ENCODE measurements around the gene MEIS1.
"Not testable (repeated sequence)": the region's sequence is repeated elsewhere in the genome, so short reads cannot be mapped to it uniquely, and the experiment has no call there.

Gene MEIS1

DNA sequence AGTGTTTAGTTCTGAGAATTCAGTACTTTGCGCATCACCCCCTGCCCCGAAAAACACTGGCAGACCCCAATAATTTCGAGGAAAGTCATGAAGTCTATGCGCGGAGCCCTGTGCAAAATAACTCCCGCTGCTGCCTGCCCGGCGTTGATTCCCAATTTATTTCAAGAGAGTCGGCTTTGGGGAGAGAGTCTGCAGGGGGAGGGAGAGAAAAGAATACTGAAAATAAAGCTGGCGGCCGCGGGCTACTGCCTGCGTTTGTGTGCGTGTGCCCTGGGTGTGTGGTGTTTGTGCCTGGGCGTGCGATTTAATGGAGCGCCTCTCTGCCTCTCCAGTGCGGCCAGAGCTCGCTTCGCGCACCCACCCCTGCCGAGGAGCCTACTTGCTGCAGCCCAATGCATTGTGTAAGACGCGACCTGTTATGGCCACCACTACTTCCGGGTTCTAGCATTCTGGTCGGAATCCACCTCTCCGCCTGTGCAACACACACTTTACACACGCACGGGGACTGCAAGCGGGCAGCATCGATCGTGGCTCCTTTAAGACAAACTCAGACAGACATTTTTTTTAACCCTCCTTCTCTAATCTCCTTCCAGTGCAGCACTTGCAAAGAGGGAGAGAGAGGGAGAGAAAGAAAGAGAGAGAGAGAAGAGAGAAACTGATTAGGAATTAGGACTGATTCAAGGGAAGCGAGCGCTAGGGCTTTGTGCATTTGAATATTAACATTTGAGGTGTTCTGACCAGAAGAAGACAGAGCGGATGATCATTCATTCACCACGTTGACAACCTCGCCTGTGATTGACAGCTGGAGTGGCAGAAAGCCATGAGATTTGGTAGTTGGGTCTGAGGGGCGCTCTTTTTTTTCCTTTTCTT lies at the start of gene MEIS1:
Gene MEIS1, plus strand, starts transcription at position 447 of the 870 bp plus-strand sequence. CDS start 732 bp downstream, outside the sequence.
- TF ChIP-seq, protein P1, sequence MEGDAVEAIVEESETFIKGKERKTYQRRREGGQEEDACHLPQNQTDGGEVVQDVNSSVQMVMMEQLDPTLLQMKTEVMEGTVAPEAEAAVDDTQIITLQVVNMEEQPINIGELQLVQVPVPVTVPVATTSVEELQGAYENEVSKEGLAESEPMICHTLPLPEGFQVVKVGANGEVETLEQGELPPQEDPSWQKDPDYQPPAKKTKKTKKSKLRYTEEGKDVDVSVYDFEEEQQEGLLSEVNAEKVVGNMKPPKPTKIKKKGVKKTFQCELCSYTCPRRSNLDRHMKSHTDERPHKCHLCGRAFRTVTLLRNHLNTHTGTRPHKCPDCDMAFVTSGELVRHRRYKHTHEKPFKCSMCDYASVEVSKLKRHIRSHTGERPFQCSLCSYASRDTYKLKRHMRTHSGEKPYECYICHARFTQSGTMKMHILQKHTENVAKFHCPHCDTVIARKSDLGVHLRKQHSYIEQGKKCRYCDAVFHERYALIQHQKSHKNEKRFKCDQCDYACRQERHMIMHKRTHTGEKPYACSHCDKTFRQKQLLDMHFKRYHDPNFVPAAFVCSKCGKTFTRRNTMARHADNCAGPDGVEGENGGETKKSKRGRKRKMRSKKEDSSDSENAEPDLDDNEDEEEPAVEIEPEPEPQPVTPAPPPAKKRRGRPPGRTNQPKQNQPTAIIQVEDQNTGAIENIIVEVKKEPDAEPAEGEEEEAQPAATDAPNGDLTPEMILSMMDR (IDR thresholded peaks at IDR 0.05; ENCODE audit: extremely low read depth, insufficient read depth, missing control alignments): no peak
- peak; percentile 79 for DNase-seq (ENCODE audit: low spot score)
- in situ Hi-C loops (cut with MboI; ENCODE audit: low pct_unique_long_range_greater_than_20kb, low sequenced_read_pairs, unreplicated experiment): loop anchor here (25.0 kb wide), 1 partner anchor 152 kb away; no protein-coding TSS in a partner anchor

DNA sequence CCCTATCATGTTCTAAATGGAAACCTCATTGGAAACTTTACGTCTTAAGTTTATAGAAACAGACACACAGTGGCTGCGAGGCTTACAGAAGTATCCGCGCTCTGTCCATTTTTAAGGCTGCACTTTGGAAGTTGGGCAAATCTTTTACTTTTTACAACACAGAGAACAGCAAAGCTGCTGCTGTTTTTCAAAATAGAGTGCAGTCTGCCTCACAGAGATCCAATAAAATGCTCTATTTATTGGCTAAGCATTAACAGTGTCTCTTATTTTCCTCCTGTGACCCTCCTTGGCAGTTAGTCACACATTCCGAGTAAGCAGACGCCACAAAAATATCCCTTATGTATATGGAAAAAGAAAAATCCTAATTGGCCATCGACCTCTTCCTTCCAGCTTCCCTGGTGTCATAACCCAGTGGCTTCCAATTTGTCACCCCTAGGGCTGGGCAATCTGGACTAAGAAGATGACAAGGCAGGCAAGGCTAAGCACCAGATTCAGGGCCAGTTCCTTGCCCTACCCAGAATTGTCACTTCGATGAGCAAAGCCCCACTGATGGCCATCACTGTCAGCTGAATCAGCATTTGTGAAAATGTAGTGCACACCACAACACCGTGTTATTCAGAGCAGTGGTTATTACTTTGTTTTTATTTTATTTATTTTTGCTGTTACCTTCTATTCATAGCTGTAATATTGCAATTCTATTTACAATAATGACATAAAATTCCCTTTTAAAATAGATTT lies 47.7 kb upstream of the MEIS1 start:
- in situ Hi-C loops (cut with MboI; ENCODE audit: low pct_unique_long_range_greater_than_20kb, low sequenced_read_pairs, unreplicated experiment): no loop called here
- DNase-seq (ENCODE audit: low spot score): no peak
- TF ChIP-seq, protein P1 (IDR thresholded peaks at IDR 0.05; ENCODE audit: extremely low read depth, insufficient read depth, missing control alignments): no peak

DNA sequence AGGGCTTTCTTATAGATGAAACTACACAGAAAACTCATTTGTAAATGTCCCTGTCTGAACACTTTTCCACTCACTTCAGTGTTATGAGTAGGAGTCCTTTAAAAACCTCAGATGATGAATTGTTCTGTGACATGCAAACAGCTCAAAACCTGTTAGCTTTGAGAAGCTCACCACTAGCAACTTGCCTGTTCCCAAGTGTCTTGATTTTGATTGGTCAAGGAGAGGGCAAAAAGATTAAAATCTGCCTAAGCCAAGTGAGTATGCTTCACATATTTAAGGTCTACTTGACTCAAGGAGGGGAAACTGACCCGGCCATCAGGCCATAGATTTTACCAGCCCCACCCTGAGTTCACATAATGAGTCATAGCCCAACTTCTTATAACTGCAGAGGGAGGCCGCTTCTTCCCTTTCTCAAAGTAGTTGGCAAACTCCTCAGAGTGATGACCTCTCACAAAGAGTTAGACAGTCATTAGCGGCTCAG lies 45.2 kb upstream of the MEIS1 start:
- TF ChIP-seq, protein P1 (IDR thresholded peaks at IDR 0.05; ENCODE audit: extremely low read depth, insufficient read depth, missing control alignments): no peak
- in situ Hi-C loops (cut with MboI; ENCODE audit: low pct_unique_long_range_greater_than_20kb, low sequenced_read_pairs, unreplicated experiment): no loop called here
- no peak for DNase-seq (ENCODE audit: low spot score)

DNA sequence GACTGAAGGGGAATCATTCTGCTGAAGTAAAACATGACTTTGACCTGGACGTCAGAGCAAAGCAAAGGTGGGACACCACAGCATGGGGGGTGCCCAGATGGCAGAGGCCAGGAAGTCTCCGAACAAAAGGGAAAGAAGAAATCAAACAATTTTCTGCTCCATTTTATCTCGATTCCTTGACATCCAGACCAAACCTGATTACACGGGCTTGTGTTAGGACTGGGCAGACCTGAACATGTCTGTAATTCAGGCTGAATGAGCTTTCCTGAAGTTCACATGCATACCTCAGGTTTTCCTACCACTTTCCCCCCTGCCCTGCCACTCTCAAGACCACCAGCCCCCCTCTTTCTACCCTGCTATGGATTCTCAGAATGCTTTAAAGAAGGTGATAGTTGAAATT lies 44.8 kb upstream of the MEIS1 start:
- no peak for DNase-seq (ENCODE audit: low spot score)
- in situ Hi-C loops (cut with MboI; ENCODE audit: low pct_unique_long_range_greater_than_20kb, low sequenced_read_pairs, unreplicated experiment): no loop called here
- TF ChIP-seq, protein P1 (IDR thresholded peaks at IDR 0.05; ENCODE audit: extremely low read depth, insufficient read depth, missing control alignments): no peak

DNA sequence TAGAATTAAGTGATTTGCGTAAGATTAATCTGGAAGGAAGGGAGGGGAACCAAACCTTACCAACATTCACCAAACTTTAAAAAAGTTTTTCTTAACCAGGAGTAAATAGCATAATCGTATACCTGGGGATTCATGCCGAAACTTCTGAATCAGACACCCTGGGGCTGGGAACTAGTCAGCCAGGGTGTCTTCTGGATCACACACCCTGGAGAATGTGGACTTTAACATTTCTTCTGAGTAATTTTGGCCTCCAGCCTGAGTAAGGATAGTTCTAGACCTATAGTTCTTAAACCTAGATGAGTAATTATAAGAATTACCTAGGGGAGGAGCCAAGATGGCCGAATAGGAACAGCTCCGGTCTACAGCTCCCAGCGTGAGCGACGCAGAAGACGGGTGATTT lies 44.1 kb upstream of the MEIS1 start:
- TF ChIP-seq, protein P1 (IDR thresholded peaks at IDR 0.05; ENCODE audit: extremely low read depth, insufficient read depth, missing control alignments): no peak
- in situ Hi-C loops (cut with MboI; ENCODE audit: low pct_unique_long_range_greater_than_20kb, low sequenced_read_pairs, unreplicated experiment): no loop called here
- no peak for DNase-seq (ENCODE audit: low spot score)

DNA sequence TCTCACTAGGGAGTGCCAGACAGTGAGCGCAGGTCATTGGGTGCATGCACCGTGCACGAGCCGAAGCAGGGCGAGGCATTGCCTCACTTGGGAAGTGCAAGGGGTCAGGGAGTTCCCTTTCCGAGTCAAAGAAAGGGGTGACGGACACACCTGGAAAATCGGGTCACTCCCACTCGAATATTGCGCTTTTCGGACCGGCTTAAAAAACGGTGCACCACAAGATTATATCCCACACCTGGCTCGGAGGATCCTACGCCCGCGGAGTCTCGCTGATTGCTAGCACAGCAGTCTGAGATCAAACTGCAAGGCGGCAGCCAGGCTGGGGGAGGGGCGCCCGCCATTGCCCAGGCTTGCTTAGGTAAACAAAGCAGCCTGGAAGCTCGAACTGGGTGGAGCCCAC lies 43.7 kb upstream of the MEIS1 start:
- DNase-seq (ENCODE audit: low spot score); in situ Hi-C loops (cut with MboI; ENCODE audit: low pct_unique_long_range_greater_than_20kb, low sequenced_read_pairs, unreplicated experiment): not testable (repeated sequence)

DNA sequence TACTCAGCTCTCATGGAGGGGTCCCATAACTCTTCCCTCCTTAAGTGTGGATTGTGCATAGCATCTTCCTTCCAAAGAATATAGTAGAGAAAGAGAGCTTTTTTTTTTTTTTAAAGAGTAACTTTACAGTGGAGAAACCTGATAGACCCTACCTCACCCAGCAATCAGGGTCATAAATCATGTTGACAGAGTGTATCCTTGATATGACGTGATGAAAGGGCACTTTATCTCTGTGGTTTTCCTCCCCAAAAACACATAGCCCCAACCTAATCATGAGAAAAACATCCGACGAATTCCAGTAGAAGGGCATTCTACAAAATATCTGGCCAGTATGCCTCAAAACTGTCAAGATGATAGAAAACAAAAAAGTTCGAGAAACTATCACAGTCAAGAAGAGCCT lies 29.5 kb upstream of the MEIS1 start:
- in situ Hi-C loops (cut with MboI; ENCODE audit: low pct_unique_long_range_greater_than_20kb, low sequenced_read_pairs, unreplicated experiment): no loop called here
- TF ChIP-seq, protein P1 (IDR thresholded peaks at IDR 0.05; ENCODE audit: extremely low read depth, insufficient read depth, missing control alignments): no peak
- DNase-seq (ENCODE audit: low spot score): no peak
